Measurements from ENCODE around the gene POF1B.
"Not testable (repeated sequence)": the region's sequence is repeated elsewhere in the genome, so short reads cannot be mapped to it uniquely, and the experiment has no call there.

The POF1B gene

GRCh38 chrX:85379174-85379907 lies at the start of gene POF1B:
Gene POF1B, minus strand, starts transcription at chrX:85379665. Its CDS starts 211 bp downstream, at chrX:85379454.
- DNase-seq (ENCODE audit: low spot score) = no peak

GRCh38 chrX:85429066-85429465 lies 49.6 kb upstream of the POF1B start:
- DNase-seq (ENCODE audit: low spot score) = no peak

GRCh38 chrX:85419293-85419692 lies 39.8 kb upstream of the POF1B start:
- DNase-seq (ENCODE audit: low spot score) = no peak

- DNase-seq (ENCODE audit: low spot score) = no peak
These were observed 12.4 kb upstream of the POF1B start for GRCh38 chrX:85391878-85392238.

GRCh38 chrX:85391185-85391877 lies 11.9 kb upstream of the POF1B start:
- DNase-seq (ENCODE audit: low spot score) = no peak

GRCh38 chrX:85381602-85382001 lies 2.1 kb upstream of the POF1B start:
- no peak for DNase-seq (ENCODE audit: low spot score)

- no peak for DNase-seq (ENCODE audit: low spot score)
These were observed 1.0 kb downstream of the POF1B start for GRCh38 chrX:85378461-85378860.

- no peak for DNase-seq (ENCODE audit: low spot score)
These were observed 4.1 kb downstream of the POF1B start for GRCh38 chrX:85375333-85375738.

GRCh38 chrX:85365370-85365995 lies 14.0 kb downstream of the POF1B start:
- no peak for DNase-seq (ENCODE audit: low spot score)

- no peak for DNase-seq (ENCODE audit: low spot score)
These were observed 20.4 kb downstream of the POF1B start for GRCh38 chrX:85359051-85359450.

GRCh38 chrX:85345523-85345922 lies 33.9 kb downstream of the POF1B start:
- no peak for DNase-seq (ENCODE audit: low spot score)

- no peak for DNase-seq (ENCODE audit: low spot score)
These were observed 52.5 kb downstream of the POF1B start for GRCh38 chrX:85327060-85327333.

- no peak for DNase-seq (ENCODE audit: low spot score)
These were observed 53.0 kb downstream of the POF1B start for GRCh38 chrX:85326234-85327059.

- not testable (repeated sequence) for DNase-seq (ENCODE audit: low spot score)
These were observed 68.1 kb downstream of the POF1B start for GRCh38 chrX:85311348-85311747.

- no peak for DNase-seq (ENCODE audit: low spot score)
These were observed 69.7 kb downstream of the POF1B start for GRCh38 chrX:85309717-85310116.

- DNase-seq (ENCODE audit: low spot score) = no peak
These were observed 75.9 kb downstream of the POF1B start for GRCh38 chrX:85303544-85303943.

- no peak for DNase-seq (ENCODE audit: low spot score)
These were observed 90.3 kb downstream of the POF1B start for GRCh38 chrX:85288992-85289723.

GRCh38 chrX:85285286-85285685 lies 94.2 kb downstream of the POF1B start:
- DNase-seq (ENCODE audit: low spot score) = not testable (repeated sequence)

- no peak for DNase-seq (ENCODE audit: low spot score)
These were observed 134.8 kb downstream of the POF1B start for GRCh38 chrX:85244450-85245211.

- no peak for DNase-seq (ENCODE audit: low spot score)
These were observed 135.6 kb downstream of the POF1B start, which contains the start of the genes SATL1 and ZNF711 for GRCh38 chrX:85243761-85244449. Gene SATL1, minus strand, starts transcription at chrX:85243779. Its CDS starts 134,811 bp downstream, at chrX:85108968. Gene ZNF711, plus strand, starts transcription at chrX:85243991. Its CDS starts 3,582 bp downstream, at chrX:85247573.

All from HuH-7.5 (cell line).